HPDE6-E6E7 (cell line): ENCODE data around the gene ITGB6.
"Not testable (repeated sequence)": the region's sequence is repeated elsewhere in the genome, so short reads cannot be mapped to it uniquely, and the experiment has no call there.

ENCODE experiments used
- DNase-seq: peaks from one replicate; pipeline ENCODE4 v3.0.0; 2011; ENCODE audit warnings: missing footprints; ENCODE audit errors: extremely low spot score

The ITGB6 gene

GRCh38 chr2:160139991-160140390, 60.1 kb downstream of the ITGB6 start:
- no peak for DNase-seq

DNA sequence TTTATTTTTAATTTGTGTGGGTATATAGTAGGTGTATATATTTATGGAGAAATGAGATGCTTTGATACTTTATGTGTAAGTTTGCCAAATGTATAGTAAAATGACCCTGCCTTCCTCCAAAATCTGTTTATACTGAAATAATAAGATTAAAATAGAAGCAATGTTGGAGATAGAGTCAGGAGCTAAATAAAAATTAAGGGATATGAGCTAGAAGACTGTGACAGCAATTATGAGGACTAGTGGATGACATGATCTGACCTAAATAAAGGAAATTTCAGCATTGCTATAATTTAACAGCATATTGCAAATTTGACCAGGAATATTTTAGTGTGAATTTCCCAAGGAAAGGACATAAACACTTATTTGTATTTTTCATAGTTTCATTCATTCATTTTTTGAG, 60.7 kb downstream of the ITGB6 start:
- no peak for DNase-seq

- DNase-seq = no peak
Measured at GRCh38 chr2:160138406-160138805, 61.7 kb downstream of the ITGB6 start.

GRCh38 chr2:160137464-160137863, 62.6 kb downstream of the ITGB6 start:
- DNase-seq = no peak

GRCh38 chr2:160132761-160133160, 67.3 kb downstream of the ITGB6 start:
- DNase-seq = no peak

- no peak for DNase-seq
Measured at GRCh38 chr2:160126756-160127155, 73.3 kb downstream of the ITGB6 start.

GRCh38 chr2:160126315-160126714, 73.8 kb downstream of the ITGB6 start:
- DNase-seq = no peak

DNA sequence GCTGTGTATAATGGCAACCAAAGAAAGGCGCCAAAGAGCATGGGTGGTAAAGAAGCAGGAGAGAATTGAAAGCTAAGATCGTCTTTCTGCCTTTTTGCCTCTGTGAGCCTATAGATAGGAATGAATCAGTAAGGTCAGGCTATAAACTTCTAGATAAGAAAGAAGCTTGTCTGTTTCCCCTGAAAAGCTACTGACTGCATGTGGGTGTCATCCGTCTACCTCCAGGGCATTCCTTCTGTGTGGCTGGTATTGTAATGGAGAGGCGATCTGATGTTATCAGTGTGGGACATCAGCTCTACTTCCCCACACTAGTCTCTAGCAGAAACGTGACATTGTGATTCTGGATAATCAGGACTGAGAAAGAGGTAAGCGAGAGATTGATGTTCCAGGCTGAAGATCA, 74.2 kb downstream of the ITGB6 start:
- DNase-seq = no peak

- DNase-seq = no peak
Measured at GRCh38 chr2:160125366-160125765, 74.7 kb downstream of the ITGB6 start.

- DNase-seq = no peak
Measured at GRCh38 chr2:160124571-160124970, 75.5 kb downstream of the ITGB6 start.

GRCh38 chr2:160114721-160115120, 85.4 kb downstream of the ITGB6 start:
- not testable (repeated sequence) for DNase-seq

DNA sequence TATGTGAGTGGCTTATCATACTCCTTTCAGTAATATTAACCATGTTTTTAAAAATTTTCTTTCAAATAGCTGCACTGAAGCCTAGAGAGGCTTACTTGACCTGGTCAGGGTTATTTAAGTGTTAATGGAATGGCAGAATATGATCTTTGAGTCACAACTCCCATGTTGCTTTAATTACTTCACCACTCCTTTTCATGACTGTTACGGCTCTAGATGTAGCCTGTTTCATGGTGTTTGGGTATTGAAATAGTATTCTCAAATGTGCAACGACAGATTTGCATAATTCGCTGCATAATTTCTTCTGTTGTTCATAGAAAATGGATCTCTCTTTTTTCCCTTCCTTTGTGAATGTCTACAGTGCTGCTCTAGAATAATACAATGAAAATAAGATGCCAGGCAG, 86.1 kb downstream of the ITGB6 start:
- DNase-seq = no peak

DNA sequence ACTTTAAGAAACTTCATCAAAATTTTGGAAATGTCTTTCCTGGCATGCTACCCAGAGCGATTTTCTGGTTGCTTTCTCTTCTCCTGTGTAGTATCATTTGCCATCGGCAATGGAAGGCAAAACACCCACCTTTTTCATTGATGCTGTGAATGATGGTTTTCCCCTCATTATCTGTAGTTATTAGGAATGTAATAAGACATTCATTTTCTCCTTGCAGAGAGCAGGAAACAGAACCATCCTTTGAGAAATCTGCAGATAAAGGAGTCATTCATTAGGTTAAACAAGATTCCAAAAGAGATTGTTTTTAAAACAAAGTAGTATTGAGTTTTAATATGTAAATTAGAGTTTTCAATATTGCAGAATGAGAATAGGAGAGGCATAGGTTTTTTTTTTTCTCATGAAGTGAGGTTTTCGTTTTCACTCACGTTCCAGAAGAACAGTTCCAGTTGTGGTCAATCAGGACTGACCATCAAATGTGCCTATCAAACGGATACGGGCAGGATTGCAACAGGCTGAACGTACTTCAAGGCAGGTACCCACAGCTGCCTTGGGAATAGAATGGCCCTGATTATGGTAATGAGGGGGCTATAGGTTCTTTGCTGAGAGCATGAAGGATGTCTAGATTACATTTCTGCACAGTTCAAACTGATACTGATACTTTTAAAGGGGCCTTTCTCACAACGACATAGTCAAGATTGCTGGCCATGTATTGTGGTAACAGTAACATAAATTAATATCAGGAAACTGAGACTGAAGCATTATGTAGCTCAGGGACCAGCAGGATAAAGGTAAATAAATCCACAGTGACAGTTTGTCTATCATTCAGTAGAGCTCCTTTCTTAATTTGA, 87.9 kb downstream of the ITGB6 start:
- DNase-seq = no peak

GRCh38 chr2:160110674-160111239, 89.3 kb downstream of the ITGB6 start:
- no peak for DNase-seq

GRCh38 chr2:160109939-160110673, 90.0 kb downstream of the ITGB6 start:
- peak; percentile 28 for DNase-seq

- DNase-seq = no peak
Measured at GRCh38 chr2:160109243-160109642, 90.8 kb downstream of the ITGB6 start.

- no peak for DNase-seq
Measured at GRCh38 chr2:160108646-160109045, 91.4 kb downstream of the ITGB6 start.

DNA sequence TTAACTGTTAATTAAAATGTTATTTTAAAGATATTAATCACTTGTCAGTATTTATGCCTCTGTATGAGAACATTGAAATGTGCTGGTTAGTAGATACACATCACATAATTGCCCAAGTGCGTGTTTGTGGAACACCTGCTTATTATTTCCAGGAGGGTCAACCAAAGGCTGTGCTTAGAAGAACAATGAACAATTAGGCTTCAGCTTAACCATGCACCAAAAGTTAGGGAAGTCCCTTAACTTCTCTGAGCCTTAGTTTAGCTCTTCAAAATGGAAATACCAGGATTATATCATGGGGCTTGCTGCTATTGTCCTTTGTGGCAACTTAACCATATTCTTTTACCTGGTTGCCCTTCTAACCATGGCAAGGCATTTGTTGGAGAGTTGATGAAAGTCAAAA, 94.7 kb downstream of the ITGB6 start:
- no peak for DNase-seq

- DNase-seq = no peak
Measured at GRCh38 chr2:160104115-160104514, 96.0 kb downstream of the ITGB6 start.

- DNase-seq = no peak
Measured at GRCh38 chr2:160097326-160097725, 102.7 kb downstream of the ITGB6 start.

DNA sequence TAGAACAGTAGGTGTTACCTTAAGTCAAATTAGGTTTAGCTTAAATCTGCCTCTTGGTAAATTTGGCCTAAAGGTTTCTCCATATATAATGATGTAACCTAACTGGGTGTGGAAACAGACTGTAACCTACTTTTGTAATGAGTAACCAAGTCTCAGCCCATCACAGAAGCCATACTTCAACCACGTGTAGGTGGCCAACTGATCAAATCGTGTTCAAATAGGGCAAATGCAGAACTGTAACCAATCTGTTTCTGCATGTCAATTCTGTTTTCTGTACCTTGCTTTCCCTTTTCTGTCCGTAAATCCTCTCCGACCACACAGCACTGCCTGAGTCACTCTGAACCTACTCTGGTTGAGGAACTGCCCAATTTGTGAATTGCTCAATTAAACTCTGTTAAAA, 103.7 kb downstream of the ITGB6 start:
- no peak for DNase-seq

- no peak for DNase-seq
Measured at GRCh38 chr2:160092445-160092844, 107.6 kb downstream of the ITGB6 start.

DNA sequence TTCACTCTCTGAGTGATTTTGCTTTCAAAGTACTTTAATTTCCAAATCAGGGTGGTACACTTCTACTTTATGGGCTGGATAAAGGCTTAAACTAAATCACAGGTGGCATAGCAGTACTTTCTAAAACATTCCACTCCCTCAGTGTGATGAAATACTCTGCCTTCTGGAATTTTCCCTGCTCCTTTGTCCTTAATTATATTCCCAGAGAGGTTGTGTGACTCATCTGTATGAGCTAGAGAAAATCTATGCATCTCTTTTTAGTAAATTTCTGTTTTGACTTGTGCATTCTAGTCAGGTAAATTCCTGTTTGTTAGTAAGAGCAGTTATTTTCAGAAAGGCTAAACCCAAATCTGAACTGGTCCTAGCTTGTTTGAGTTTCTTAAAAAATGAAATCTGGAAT, 108.7 kb downstream of the ITGB6 start:
- peak; percentile 47 for DNase-seq
